GM12801 (cell line): Measurements from ENCODE around the gene ZACN.

Experiments used
- CTCF ChIP-seq: IDR thresholded peaks from one replicate; pipeline ENCODE4 v1.5.1; 2011; ENCODE audit warnings: control low read depth; ENCODE audit not compliant: insufficient read length; ENCODE audit errors: extremely low read depth

Gene ZACN

GRCh38 chr17:76104896-76105231, 25.9 kb downstream of the ZACN start:
- no peak for TF ChIP-seq CTCF

GRCh38 chr17:76106703-76107102, 27.7 kb downstream of the ZACN start:
- TF ChIP-seq CTCF, result no peak

- TF ChIP-seq CTCF, result no peak
Measured at GRCh38 chr17:76107509-76107908, 28.5 kb downstream of the ZACN start.

- TF ChIP-seq CTCF, result no peak
Measured at GRCh38 chr17:76111956-76112355, 33.0 kb downstream of the ZACN start.

GRCh38 chr17:76115138-76115754, 36.3 kb downstream of the ZACN start:
- no peak for TF ChIP-seq CTCF

- no peak for TF ChIP-seq CTCF
Measured at GRCh38 chr17:76119409-76120371, 40.7 kb downstream of the ZACN start.

- no peak for TF ChIP-seq CTCF
Measured at GRCh38 chr17:76120658-76121008, 41.7 kb downstream of the ZACN start.
